HG02588 (cell line): ENCODE measurements around the gene BICRA.
"Not testable (repeated sequence)": the region's sequence is repeated elsewhere in the genome, so short reads cannot be mapped to it uniquely, and the experiment has no call there.

Experiments
- ATAC-seq: cut with Tn5 transposase; IDR thresholded peaks from one replicate; pipeline ENCODE4 v1.9.1; 2021; ENCODE audit warnings: mild to moderate bottlenecking, moderate library complexity; ENCODE audit not compliant: unreplicated experiment

Gene BICRA

GRCh38 chr19:47626238-47626637 is 17.3 kb downstream of the BICRA start:
- ATAC-seq: no peak

- no peak for ATAC-seq
These were observed 19.3 kb downstream of the BICRA start for GRCh38 chr19:47628078-47628771.

GRCh38 chr19:47630594-47630993 is 21.7 kb downstream of the BICRA start:
- ATAC-seq: no peak

DNA sequence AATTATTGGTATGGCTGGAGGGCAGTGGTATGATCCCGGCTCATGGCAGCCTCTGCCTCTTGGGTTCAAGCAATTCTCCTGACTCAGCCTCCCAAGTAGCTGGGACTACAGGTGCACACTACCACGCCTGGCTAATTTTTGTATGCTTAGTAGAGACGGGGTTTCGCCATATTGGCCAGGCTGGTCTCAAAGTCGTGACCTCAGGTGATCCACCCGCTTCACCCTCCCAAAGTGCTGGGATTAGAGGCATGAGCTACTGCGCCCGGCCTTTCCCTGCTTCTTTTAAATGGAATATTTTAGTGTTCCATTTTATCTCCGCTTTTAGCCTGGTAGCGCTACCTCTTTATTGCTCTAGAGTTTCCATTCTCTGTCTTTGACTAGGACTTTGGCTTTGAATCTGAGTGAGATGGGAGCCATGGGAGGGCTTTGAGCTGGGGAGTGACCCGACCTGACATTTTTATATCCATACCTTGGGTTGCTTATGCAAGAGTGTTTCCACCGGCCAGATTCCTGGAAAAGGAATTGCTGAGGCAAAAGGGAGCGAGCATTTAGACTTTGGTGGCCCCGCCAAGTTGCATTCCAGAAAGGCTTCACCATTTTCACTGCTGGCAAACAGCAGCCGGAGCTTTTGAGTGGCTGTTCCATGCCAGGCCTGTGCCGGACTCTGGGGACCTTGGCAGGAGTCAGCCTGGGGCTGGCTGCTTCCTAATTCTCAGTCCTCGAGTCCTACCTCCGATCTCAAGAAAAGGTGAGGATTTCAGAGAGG is 22.9 kb downstream of the BICRA start:
- no peak for ATAC-seq

DNA sequence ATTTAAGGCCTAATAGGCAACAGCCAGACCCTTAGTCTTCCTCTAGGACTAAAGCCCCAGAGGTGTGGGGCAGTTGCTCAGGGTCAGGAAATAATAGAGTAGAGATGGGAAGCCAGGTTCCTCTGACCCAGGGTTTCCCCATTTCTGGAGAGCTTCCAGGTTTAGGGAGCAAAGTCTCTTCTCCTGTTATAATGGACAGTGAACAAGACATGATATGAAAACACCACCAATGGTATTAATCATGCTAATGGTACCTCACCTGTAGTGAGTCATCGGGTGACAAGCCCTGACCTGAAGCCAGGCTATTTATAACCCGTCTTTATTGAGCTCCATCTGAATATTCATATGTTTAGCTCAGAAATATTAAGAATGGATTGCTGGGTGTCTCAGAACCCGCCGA is 24.6 kb downstream of the BICRA start:
- ATAC-seq: no peak

GRCh38 chr19:47633996-47634395 is 25.1 kb downstream of the BICRA start:
- ATAC-seq: no peak

- ATAC-seq: not testable (repeated sequence)
These were observed 26.3 kb downstream of the BICRA start for GRCh38 chr19:47635152-47635754.

- no peak for ATAC-seq
These were observed 28.6 kb downstream of the BICRA start for GRCh38 chr19:47637550-47637949.

- ATAC-seq: no peak
These were observed 33.1 kb downstream of the BICRA start for GRCh38 chr19:47641891-47642485.

DNA sequence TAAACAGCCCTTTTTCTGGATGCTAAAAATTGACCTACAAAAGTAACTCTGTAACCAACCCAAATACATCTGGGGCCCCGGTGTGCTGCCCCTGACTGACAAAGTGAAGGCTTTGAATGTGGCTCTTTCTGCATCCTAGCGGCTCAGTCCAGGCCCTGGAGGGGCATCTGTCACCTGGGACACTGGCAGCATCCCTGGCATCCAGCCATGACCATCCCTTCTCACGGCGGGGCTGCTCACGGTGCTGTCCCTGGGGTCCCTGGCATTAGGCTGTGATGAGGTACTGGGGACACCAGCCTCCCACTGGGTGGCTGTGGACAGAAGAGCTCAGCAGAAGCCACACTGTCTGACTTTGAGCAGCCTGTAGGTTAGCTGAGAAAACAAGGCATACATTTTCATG is 34.3 kb downstream of the BICRA start:
- no peak for ATAC-seq

DNA sequence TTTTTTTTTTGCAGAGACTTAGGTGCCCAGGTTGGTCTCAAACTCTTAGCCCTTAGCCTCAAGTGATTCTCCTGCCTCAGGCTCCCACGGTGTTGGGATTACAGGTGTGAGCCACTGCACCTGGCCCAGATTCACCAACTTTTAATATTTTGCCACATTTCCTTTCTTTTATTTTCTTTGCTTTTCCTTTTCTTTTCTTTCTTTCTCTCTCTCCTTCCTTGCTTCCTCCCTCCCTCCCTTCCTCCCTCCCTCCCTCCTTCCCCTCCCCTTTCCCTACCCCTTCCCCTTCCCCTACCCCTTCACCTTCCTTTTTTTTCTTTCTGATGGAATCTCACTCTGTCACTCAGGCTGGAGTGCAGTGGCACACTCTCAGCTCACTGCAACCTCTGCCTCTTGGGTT is 35.3 kb downstream of the BICRA start:
- ATAC-seq: no peak

DNA sequence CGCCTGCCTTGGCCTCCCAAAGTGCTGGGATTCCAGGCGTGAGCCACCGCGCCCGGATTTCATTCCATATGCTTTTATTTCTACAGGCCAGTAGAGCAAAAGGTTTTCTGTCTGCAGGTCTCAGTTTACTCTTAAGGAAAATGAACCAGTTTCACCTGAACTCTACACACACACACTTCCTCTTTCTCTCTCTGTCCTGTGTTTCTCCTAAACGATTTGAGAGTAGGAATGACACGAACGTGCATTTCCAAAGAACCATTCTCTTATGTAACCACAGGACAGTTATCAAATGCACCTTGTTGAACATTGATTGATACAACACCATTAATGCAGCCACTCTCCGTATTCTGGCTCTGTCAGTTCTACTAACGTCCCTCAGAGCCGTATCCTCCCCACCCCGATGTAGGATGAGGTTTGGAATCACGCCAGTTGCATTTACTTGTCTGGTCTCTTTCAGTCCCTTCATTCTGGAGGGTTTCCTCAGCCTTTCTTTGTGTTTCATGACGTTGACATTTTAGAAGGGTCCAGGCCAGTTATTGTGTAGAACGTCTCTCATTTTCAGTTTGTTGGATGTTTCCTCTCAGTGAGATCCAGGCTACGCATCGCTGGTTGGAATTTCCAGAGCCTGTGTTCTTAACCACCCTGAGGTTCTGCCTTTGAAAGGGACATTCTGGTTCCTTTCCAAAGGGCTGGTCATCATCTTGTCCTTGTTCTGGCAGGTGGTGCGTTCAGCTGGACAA is 36.0 kb downstream of the BICRA start:
- ATAC-seq: no peak

DNA sequence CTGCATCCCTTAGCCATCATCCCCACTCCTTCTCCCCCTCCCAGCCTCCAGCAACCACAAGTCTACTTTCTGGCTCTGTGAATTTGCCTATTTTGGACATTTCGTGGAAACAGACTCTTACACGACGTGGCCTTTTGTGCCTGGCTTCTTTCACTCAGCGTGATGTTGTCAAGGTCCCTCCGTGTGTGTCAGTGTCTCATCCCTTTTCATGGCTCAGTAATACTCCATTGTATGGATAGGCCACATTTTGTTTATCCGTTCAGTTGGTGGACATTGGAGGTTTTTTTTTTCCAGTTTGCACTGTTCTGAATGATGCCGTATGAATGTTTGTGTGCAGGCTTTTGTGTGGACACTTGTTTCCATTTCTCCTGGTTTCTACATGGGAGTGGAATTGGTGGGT is 38.0 kb downstream of the BICRA start:
- no peak for ATAC-seq

- no peak for ATAC-seq
These were observed 40.7 kb downstream of the BICRA start for GRCh38 chr19:47649588-47649987.

GRCh38 chr19:47650700-47651099 is 41.8 kb downstream of the BICRA start:
- ATAC-seq: no peak

DNA sequence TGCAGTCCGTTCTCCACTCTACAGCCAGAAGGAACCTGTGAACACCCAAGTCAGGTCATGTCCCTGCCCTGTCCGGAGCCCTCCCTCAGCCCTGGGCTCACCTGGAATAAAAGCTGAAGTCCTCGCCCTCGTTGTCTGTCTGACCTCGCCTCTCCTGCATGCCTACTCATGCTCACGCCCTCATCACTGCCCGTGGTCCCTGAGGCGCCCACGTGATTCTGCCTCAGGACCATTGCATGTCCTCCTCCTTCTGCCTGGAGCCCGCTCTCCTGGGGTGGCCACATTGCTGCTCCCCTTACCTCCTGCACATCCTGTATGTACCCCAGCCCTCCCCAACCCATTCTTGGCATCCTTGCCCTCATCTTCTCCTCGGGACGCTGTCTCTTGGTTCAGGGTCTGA is 42.2 kb downstream of the BICRA start:
- no peak for ATAC-seq

- no peak for ATAC-seq
These were observed 42.8 kb downstream of the BICRA start for GRCh38 chr19:47651691-47652090.

GRCh38 chr19:47652285-47652684 is 43.4 kb downstream of the BICRA start:
- no peak for ATAC-seq

GRCh38 chr19:47653856-47654255 is 44.9 kb downstream of the BICRA start:
- no peak for ATAC-seq

- no peak for ATAC-seq
These were observed 48.8 kb downstream of the BICRA start for GRCh38 chr19:47657719-47658118.
